Activated gamma-delta T cell treated with Interleukin-2 at 50 U/mL for 16 hours (primary cell): ENCODE data around the gene FANK1.

Experiments
- DNase-seq: peaks from one replicate; pipeline ENCODE4 v3.0.0-alpha.2; 2020

The FANK1 gene

GRCh38 chr10:125992254-125992653 lies 95.9 kb downstream of the FANK1 start:
- no peak for DNase-seq

GRCh38 chr10:125994601-125995000 lies 98.2 kb downstream of the FANK1 start:
- no peak for DNase-seq

- no peak for DNase-seq
These were observed 99.5 kb downstream of the FANK1 start for GRCh38 chr10:125995726-125996304.

- DNase-seq: no peak
These were observed 101.2 kb downstream of the FANK1 start for GRCh38 chr10:125997586-125997985.

GRCh38 chr10:125999694-126000093 lies 103.3 kb downstream of the FANK1 start:
- DNase-seq: no peak

GRCh38 chr10:126001576-126001975 lies 105.2 kb downstream of the FANK1 start:
- DNase-seq: no peak

- no peak for DNase-seq
These were observed 108.4 kb downstream of the FANK1 start for GRCh38 chr10:126004752-126005151.

- DNase-seq: no peak
These were observed 109.9 kb downstream of the FANK1 start for GRCh38 chr10:126006264-126006663.

- DNase-seq: no peak
These were observed 110.5 kb downstream of the FANK1 start for GRCh38 chr10:126006906-126007305.

- DNase-seq: no peak
These were observed 113.3 kb downstream of the FANK1 start for GRCh38 chr10:126009650-126010049.

- no peak for DNase-seq
These were observed 115.6 kb downstream of the FANK1 start for GRCh38 chr10:126011995-126012394.

- no peak for DNase-seq
These were observed 116.1 kb downstream of the FANK1 start for GRCh38 chr10:126012485-126012884.

GRCh38 chr10:126013489-126014281 lies 117.3 kb downstream of the FANK1 start:
- no peak for DNase-seq

- no peak for DNase-seq
These were observed 117.9 kb downstream of the FANK1 start for GRCh38 chr10:126014309-126014708.

- DNase-seq: no peak
These were observed 119.0 kb downstream of the FANK1 start for GRCh38 chr10:126015413-126015812.

- no peak for DNase-seq
These were observed 119.9 kb downstream of the FANK1 start for GRCh38 chr10:126016156-126016805.

- no peak for DNase-seq
These were observed 120.5 kb downstream of the FANK1 start for GRCh38 chr10:126016882-126017281.

GRCh38 chr10:126017961-126018560 lies 121.7 kb downstream of the FANK1 start:
- DNase-seq: no peak

GRCh38 chr10:126021833-126022500 lies 125.6 kb downstream of the FANK1 start:
- DNase-seq: no peak

- DNase-seq: no peak
These were observed 126.5 kb downstream of the FANK1 start for GRCh38 chr10:126022841-126023240.

GRCh38 chr10:126027692-126028091 lies 131.3 kb downstream of the FANK1 start:
- DNase-seq: no peak

- DNase-seq: no peak
These were observed 133.6 kb downstream of the FANK1 start for GRCh38 chr10:126029999-126030398.

GRCh38 chr10:126034586-126034985 lies 138.2 kb downstream of the FANK1 start:
- DNase-seq: no peak
